Measurements from ENCODE around the gene ZSCAN4.

- TF ChIP-seq JUND (IDR thresholded peaks at IDR 0.05): no peak
- TF ChIP-seq RXRA (IDR thresholded peaks at IDR 0.05; ENCODE audit: borderline replicate concordance, low read depth): no peak
- TF ChIP-seq, protein P1, sequence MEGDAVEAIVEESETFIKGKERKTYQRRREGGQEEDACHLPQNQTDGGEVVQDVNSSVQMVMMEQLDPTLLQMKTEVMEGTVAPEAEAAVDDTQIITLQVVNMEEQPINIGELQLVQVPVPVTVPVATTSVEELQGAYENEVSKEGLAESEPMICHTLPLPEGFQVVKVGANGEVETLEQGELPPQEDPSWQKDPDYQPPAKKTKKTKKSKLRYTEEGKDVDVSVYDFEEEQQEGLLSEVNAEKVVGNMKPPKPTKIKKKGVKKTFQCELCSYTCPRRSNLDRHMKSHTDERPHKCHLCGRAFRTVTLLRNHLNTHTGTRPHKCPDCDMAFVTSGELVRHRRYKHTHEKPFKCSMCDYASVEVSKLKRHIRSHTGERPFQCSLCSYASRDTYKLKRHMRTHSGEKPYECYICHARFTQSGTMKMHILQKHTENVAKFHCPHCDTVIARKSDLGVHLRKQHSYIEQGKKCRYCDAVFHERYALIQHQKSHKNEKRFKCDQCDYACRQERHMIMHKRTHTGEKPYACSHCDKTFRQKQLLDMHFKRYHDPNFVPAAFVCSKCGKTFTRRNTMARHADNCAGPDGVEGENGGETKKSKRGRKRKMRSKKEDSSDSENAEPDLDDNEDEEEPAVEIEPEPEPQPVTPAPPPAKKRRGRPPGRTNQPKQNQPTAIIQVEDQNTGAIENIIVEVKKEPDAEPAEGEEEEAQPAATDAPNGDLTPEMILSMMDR (IDR thresholded peaks at IDR 0.05): no peak
- TF ChIP-seq REST (IDR thresholded peaks at IDR 0.05; ENCODE audit: low read depth, low read length): no peak
- TF ChIP-seq RFX5 (IDR thresholded peaks at IDR 0.05; ENCODE audit: low read length): no peak
- no peak for TF ChIP-seq RAD21 (IDR thresholded peaks at IDR 0.05; ENCODE audit: low read length)
- no peak for TF ChIP-seq USF1 (IDR thresholded peaks at IDR 0.05; ENCODE audit: borderline replicate concordance, low read depth)
- no peak for TF ChIP-seq NRF1 (IDR thresholded peaks at IDR 0.05; ENCODE audit: low read depth, low read length)
- no peak for TF ChIP-seq SIN3A (IDR thresholded peaks at IDR 0.05; ENCODE audit: borderline replicate concordance, low read depth, low read length)
- no peak for TF ChIP-seq IRF3 (IDR thresholded peaks at IDR 0.05; ENCODE audit: low read depth, low read length)
- TF ChIP-seq CHD2 (IDR thresholded peaks at IDR 0.05; ENCODE audit: low read length, partially characterized antibody): no peak
These were observed 15.0 kb upstream of the ZSCAN4 start for GRCh38 chr19:57653689-57654088.

Data from SK-N-SH (cell line).